HEK293 (cell line): ENCODE results near the gene C17orf107.

Experiments
- CTCF ChIP-seq: fragments of 450-650 bp; formaldehyde crosslinking; IDR thresholded peaks from 2 replicates; pipeline ENCODE4 v1.5.1; 2016; ENCODE audit warnings: missing biosample characterization, missing genetic modification characterization
- HOXC10 ChIP-seq: sonication (generic); formaldehyde crosslinking; IDR thresholded peaks from 2 replicates; pipeline ENCODE4 v1.8.1; 2023; ENCODE audit warnings: mild to moderate bottlenecking, missing genetic modification reagents
- KLF16 ChIP-seq: fragments of 450-650 bp; formaldehyde crosslinking; IDR thresholded peaks from 2 replicates; pipeline ENCODE4 v1.5.1; 2017; ENCODE audit warnings: missing biosample characterization, missing genetic modification characterization
- KLF9 ChIP-seq: fragments of 450-650 bp; formaldehyde crosslinking; IDR thresholded peaks from 2 replicates; pipeline ENCODE4 v1.5.1; 2016; ENCODE audit warnings: missing biosample characterization, missing genetic modification characterization, low read depth
- SCRT1 ChIP-seq: fragments of 450-650 bp; formaldehyde crosslinking; IDR thresholded peaks from 2 replicates; pipeline ENCODE4 v1.5.1; 2016; ENCODE audit warnings: missing biosample characterization, missing genetic modification characterization, borderline replicate concordance
- YY1 ChIP-seq: fragments of 450-650 bp; formaldehyde crosslinking; IDR thresholded peaks from 2 replicates; pipeline ENCODE4 v1.5.1; 2018; ENCODE audit warnings: missing biosample characterization, missing genetic modification characterization
- ZBTB49 ChIP-seq: fragments of 450-650 bp; formaldehyde crosslinking; IDR thresholded peaks from 2 replicates; pipeline ENCODE4 v1.5.1; 2016; ENCODE audit warnings: missing biosample characterization, missing genetic modification characterization, low read depth
- ZNF155 ChIP-seq: fragments of 450-650 bp; formaldehyde crosslinking; IDR thresholded peaks from 2 replicates; pipeline ENCODE4 v1.5.1; 2016; ENCODE audit warnings: missing biosample characterization, missing genetic modification characterization
- ZNF24 ChIP-seq: fragments of 450-650 bp; formaldehyde crosslinking; IDR thresholded peaks from 2 replicates; pipeline ENCODE4 v1.5.1; 2016; ENCODE audit warnings: missing biosample characterization, missing genetic modification characterization
- ZNF621 ChIP-seq: fragments of 450-650 bp; formaldehyde crosslinking; IDR thresholded peaks from 2 replicates; pipeline ENCODE4 v1.5.1; 2017; ENCODE audit warnings: missing biosample characterization, missing genetic modification characterization
- ZNF670 ChIP-seq: fragments of 450-650 bp; formaldehyde crosslinking; IDR thresholded peaks from 2 replicates; pipeline ENCODE4 v1.5.1; 2016; ENCODE audit warnings: missing biosample characterization, missing genetic modification characterization, low read depth

- TF ChIP-seq KLF9 (tag by site-specific recombination) (no peak), ZBTB49 (tag by site-specific recombination) (no peak), KLF16 (tag by site-specific recombination) (no peak), CTCF (tag by site-specific recombination) (no peak), ZNF670 (tag by site-specific recombination) (no peak), SCRT1 (tag by site-specific recombination) (no peak), HOXC10 (CRISPR knock-in tag) (no peak), ZNF155 (tag by site-specific recombination) (no peak), ZNF24 (no peak), YY1 (tag by site-specific recombination) (no peak), ZNF621 (tag by site-specific recombination) (no peak)
These were observed 38.7 kb downstream of the C17orf107 start for GRCh38 chr17:4938069-4938491.
